Endodermal cell (in vitro differentiated cells): ENCODE results near the gene SELPLG. TPM values are rescaled to one million over a fixed set of nuclear protein-coding genes. Genes with fewer than 3 reads are reported as not detected.

ENCODE experiments used
- DNase-seq: peaks from one replicate; pipeline ENCODE4 v3.0.0-alpha.2; 2017
- H3K27ac ChIP-seq: 2 replicates; pipeline ENCODE4 v1.5.1; 2013; ENCODE audit warnings: mild to moderate bottlenecking, low read depth, low read length, moderate library complexity
- H3K27me3 ChIP-seq: 2 replicates; pipeline ENCODE4 v1.6.1; 2013; ENCODE audit warnings: mild to moderate bottlenecking, low read length, moderate library complexity; ENCODE audit not compliant: insufficient read depth, control insufficient read depth, poor library complexity, severe bottlenecking
- H3K36me3 ChIP-seq: 2 replicates; pipeline ENCODE4 v1.7.0; 2013; ENCODE audit warnings: mild to moderate bottlenecking, low read length, moderate library complexity; ENCODE audit not compliant: control insufficient read depth, insufficient read depth
- H3K4me1 ChIP-seq: one replicate; pipeline ENCODE4 v1.7.0; 2013; ENCODE audit warnings: low read length; ENCODE audit not compliant: control insufficient read depth, insufficient read depth
- H3K4me3 ChIP-seq: 2 replicates; pipeline ENCODE4 v1.5.1; 2013; ENCODE audit warnings: mild to moderate bottlenecking, low read length, moderate library complexity
- H3K9ac ChIP-seq: 2 replicates; pipeline ENCODE4 v1.6.1; 2013; ENCODE audit warnings: mild to moderate bottlenecking, low read length, moderate library complexity; ENCODE audit not compliant: poor library complexity, severe bottlenecking; ENCODE audit errors: extremely low read depth
- H3K9me3 ChIP-seq: 2 replicates; pipeline ENCODE4 v1.6.1; 2013; ENCODE audit warnings: mild to moderate bottlenecking, low read length, moderate library complexity; ENCODE audit not compliant: control insufficient read depth
- H3K27ac Mint-ChIP-seq: 2 replicates; pipeline ENCODE4 v1.8.0; 2020; ENCODE audit warnings: mixed read lengths
- H3K27me3 Mint-ChIP-seq: 2 replicates; pipeline ENCODE4 v1.8.0; 2021; ENCODE audit warnings: mild to moderate bottlenecking, mixed read lengths; ENCODE audit not compliant: insufficient read depth
- H3K36me3 Mint-ChIP-seq: 2 replicates; pipeline ENCODE4 v1.8.0; 2020; ENCODE audit warnings: low read depth, mixed read lengths
- H3K4me1 Mint-ChIP-seq: 2 replicates; pipeline ENCODE4 v1.8.0; 2020; ENCODE audit warnings: mixed read lengths
- H3K4me3 Mint-ChIP-seq: 2 replicates; pipeline ENCODE4 v1.8.0; 2020; ENCODE audit warnings: mild to moderate bottlenecking, moderate library complexity, mixed read lengths
- H3K9me3 Mint-ChIP-seq: 2 replicates; pipeline ENCODE4 v1.8.0; 2020; ENCODE audit warnings: mild to moderate bottlenecking, mixed read lengths
- CTCF ChIP-seq: fragments of 200-600 bp; sonication (generic); conservative IDR thresholded peaks from 2 replicates; pipeline ENCODE4 v1.5.0; 2021; ENCODE audit warnings: antibody characterized with exemption, mild to moderate bottlenecking
- WGBS, 2 experiments: methylation state at CpG; one replicate each; pipeline versions ENCODE4 v1.1.5 to v1.1.7; 2013; ENCODE audit warnings: missing lambda C conversion rate in 2 of 2, mixed read lengths in 1 of 2; ENCODE audit not compliant: insufficient coverage in 1 of 2, insufficient read length in 1 of 2; 5-methylcytosine and 5-hydroxymethylcytosine counted together
- total RNA-seq, 2 donors: library from RNA; stranded (reverse); fragmentation: NEBNext Ultra II Directional in 1 of 2; extraction: Animal tissue kit (Norgen Biotek cat#: 25700) in 1 of 2; gene quantifications; 2 replicates in 1 of 2; 3 replicates in 1 of 2; pipeline ENCODE4 v1.2.1, GENCODE V29; 2021

SELPLG gene
- total RNA-seq, 2 donors from 2014 or later = 0.13 TPM; not detected in 1

- no peaks in the 10 kb centered on the region for H3K9me3 ChIP-seq
- no peaks in the 10 kb centered on the region for H3K4me1 ChIP-seq
- no peaks in the 10 kb centered on the region for H3K9me3 Mint-ChIP-seq
- H3K9ac ChIP-seq = no peak overlapping the region
- no peak overlapping the region for H3K4me3 Mint-ChIP-seq
- no peak overlapping the region for H3K27ac Mint-ChIP-seq
- H3K27me3 Mint-ChIP-seq = no peaks in the 10 kb centered on the region
- 91 to 93% methylated on average over 6 to 8 of the region's 8 CpGs for WGBS, 2 experiments
- H3K27me3 ChIP-seq = no peaks in the 10 kb centered on the region
- no peaks in the 10 kb centered on the region for H3K36me3 Mint-ChIP-seq
- no peaks in the 10 kb centered on the region for H3K4me1 Mint-ChIP-seq
- no peak for DNase-seq
- no peak for TF ChIP-seq CTCF
- no peaks in the 10 kb centered on the region for H3K36me3 ChIP-seq
- no peak overlapping the region for H3K27ac ChIP-seq
- H3K4me3 ChIP-seq = no peak overlapping the region
Observed at GRCh38 chr12:108610336-108610815, 23.3 kb downstream of the SELPLG start.

GRCh38 chr12:108609537-108610335 lies 24.0 kb downstream of the SELPLG start:
- H3K27ac ChIP-seq = no peak overlapping the region

GRCh38 chr12:108608616-108609015 lies 25.1 kb downstream of the SELPLG start:
- 88 to 89% methylated on average over 4 to 5 of the region's 5 CpGs for WGBS, 2 experiments
- Mint-ChIP-seq H3K36me3 (no peaks in the 10 kb centered on the region), H3K9me3 (no peaks in the 10 kb centered on the region)

More at GRCh38 chr12:108609537-108610335, 24.0 kb downstream of the SELPLG start:
- Histone ChIP-seq H3K9me3 (no peaks in the 10 kb centered on the region), H3K4me1 (no peaks in the 10 kb centered on the region), H3K4me3 (no peak overlapping the region), H3K36me3 (no peaks in the 10 kb centered on the region), H3K9ac (no peak overlapping the region), H3K27me3 (no peaks in the 10 kb centered on the region)
- 86 to 87% methylated on average over 14 to 21 of the region's 21 CpGs for WGBS, 2 experiments
- Mint-ChIP-seq H3K27ac (no peak overlapping the region), H3K4me3 (no peak overlapping the region), H3K9me3 (no peaks in the 10 kb centered on the region), H3K36me3 (no peaks in the 10 kb centered on the region), H3K4me1 (no peaks in the 10 kb centered on the region), H3K27me3 (no peaks in the 10 kb centered on the region)
- no peak for DNase-seq
- TF ChIP-seq CTCF = no peak

More at GRCh38 chr12:108608616-108609015, 25.1 kb downstream of the SELPLG start:
- TF ChIP-seq CTCF = no peak
- Histone ChIP-seq H3K36me3 (no peaks in the 10 kb centered on the region), H3K4me1 (no peaks in the 10 kb centered on the region), H3K27me3 (no peaks in the 10 kb centered on the region), H3K27ac (no peak overlapping the region), H3K9ac (no peak overlapping the region), H3K9me3 (no peaks in the 10 kb centered on the region), H3K4me3 (no peak overlapping the region)
- Mint-ChIP-seq H3K27ac (no peak overlapping the region), H3K27me3 (no peaks in the 10 kb centered on the region), H3K4me1 (no peaks in the 10 kb centered on the region), H3K4me3 (no peak overlapping the region)
- no peak for DNase-seq
